Stimulated activated effector memory CD8-positive, alpha-beta T cell treated with anti-CD3 and anti-CD28 coated beads, Interleukin-12 subunit alpha, Interleukin-12 subunit beta, amount 100 ng/mL, for 72 hours (primary cell): Measurements from ENCODE around the gene DDO.
A peak's percentile ranks its signal among the peaks of the same experiment; 100 is the strongest.

Experiments
- ATAC-seq: fragments of 150-1000 bp; cut with Tn5 transposase; 2 replicates; pipeline ENCODE4 v1.10.0; 2021
- DNase-seq, 2 donors: peaks; one replicate each; pipeline ENCODE4 v3.0.0; 2021 to 2022; ENCODE audit warnings: low spot score in 2 of 2
- H3K27ac Mint-ChIP-seq: one replicate; pipeline ENCODE4 v1.8.0; 2022; ENCODE audit warnings: mild to moderate bottlenecking, mixed read lengths
- H3K36me3 Mint-ChIP-seq: one replicate; pipeline ENCODE4 v1.8.0; 2022; ENCODE audit warnings: mild to moderate bottlenecking, mixed read lengths
- H3K4me1 Mint-ChIP-seq: one replicate; pipeline ENCODE4 v1.8.0; 2022; ENCODE audit warnings: mixed read lengths
- H3K4me3 Mint-ChIP-seq: one replicate; pipeline ENCODE4 v1.8.0; 2022; ENCODE audit warnings: mild to moderate bottlenecking, mixed read lengths
- H3K9me3 Mint-ChIP-seq: one replicate; pipeline ENCODE4 v1.8.0; 2022; ENCODE audit warnings: mixed read lengths

Gene DDO

DNA sequence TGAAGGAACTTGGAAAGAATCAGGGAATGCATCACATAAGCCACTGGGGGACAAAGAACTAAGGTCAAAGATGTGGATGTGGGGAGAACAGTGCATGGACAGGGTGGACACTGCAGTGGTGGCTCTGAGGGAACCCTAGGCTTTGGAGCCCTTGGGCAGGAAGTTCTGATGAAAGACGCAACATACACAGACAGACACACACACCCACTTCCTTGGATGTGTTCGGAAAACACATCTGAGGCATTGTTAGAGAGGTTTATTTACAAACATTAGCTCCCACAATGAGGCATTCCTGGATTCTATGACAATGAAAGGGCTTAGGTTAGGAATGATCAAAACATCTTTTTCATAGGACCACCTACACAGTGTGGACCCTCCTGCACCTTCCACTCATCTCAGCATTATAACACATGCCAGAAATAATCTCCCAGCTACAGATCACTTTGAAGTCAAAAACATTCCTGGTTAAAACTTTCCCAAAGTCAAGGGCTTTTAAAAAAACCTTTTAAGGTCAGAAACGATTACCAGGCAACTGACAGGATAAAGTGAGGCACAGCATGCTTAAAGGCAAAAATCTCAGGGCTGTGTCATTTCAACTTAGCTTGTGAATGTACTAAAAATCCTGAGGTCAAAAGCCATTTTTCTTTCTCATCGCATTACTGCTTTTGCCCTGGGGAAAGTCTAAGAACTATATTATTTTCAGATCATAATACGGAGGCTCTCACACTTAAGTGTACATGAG is 50.8 kb downstream of the DDO start:
- no peak for ATAC-seq
- peaks cover 10% of the 10 kb centered on the region for H3K4me1 Mint-ChIP-seq
- no peak overlapping the region for H3K4me3 Mint-ChIP-seq
- DNase-seq: no peak
- no peaks in the 10 kb centered on the region for H3K9me3 Mint-ChIP-seq
- no peak overlapping the region for H3K27ac Mint-ChIP-seq
- no peaks in the 10 kb centered on the region for H3K36me3 Mint-ChIP-seq

DNA sequence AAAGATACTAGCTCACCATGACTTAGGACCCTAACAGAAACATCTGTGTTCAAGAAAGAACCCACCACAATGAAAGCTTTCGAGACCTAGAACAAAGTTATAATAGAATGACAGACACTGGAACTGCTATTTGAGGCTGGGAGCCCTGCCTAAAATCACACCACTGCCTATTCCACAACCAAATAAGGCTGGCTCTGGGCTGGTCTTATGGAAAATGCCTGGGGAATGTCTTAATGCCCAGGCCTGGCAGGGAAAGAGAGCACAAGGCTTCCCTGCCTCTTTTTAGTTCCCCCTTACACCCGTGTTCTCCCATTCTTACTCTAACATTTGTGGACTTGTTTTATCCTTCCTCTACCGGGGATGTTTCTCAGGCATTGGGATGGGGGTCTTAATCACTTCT is 51.6 kb downstream of the DDO start:
- DNase-seq: no peak
- Mint-ChIP-seq H3K36me3 (no peaks in the 10 kb centered on the region), H3K9me3 (no peaks in the 10 kb centered on the region), H3K4me1 (peaks cover 10% of the 10 kb centered on the region), H3K4me3 (no peak overlapping the region), H3K27ac (no peak overlapping the region)
- ATAC-seq: no peak

DNA sequence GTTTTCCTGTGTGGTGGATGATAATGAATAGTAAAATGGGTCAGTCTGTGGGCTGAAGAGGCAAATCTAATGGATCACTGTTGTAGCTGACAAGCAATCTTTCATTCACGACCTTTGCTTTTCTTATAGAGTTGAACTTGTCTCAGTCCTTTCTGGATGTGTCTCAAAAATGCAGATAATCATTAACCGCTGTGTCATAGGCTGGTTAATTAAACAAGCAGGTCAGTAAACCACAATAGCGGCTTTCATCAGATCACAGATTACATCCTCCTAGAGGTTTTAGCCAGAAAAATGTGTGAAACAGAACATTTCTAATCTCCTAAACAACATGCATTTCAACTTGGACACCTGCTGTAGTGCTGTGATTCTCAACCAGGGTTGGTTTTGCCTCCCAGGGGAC is 54.7 kb downstream of the DDO start:
- Mint-ChIP-seq H3K4me1 (peaks cover 14% of the 10 kb centered on the region), H3K4me3 (no peak overlapping the region)
- no peak for ATAC-seq

GRCh38 chr6:110359556-110359955 is 55.8 kb downstream of the DDO start:
- Mint-ChIP-seq H3K4me3 (no peak overlapping the region), H3K4me1 (peaks cover 14% of the 10 kb centered on the region), H3K27ac (no peak overlapping the region), H3K9me3 (no peaks in the 10 kb centered on the region), H3K36me3 (no peaks in the 10 kb centered on the region)
- ATAC-seq: no peak
- no peak for DNase-seq

More for the DNA sequence above, 54.7 kb downstream of the DDO start:
- DNase-seq: no peak
- H3K27ac Mint-ChIP-seq: no peak overlapping the region
- no peaks in the 10 kb centered on the region for H3K9me3 Mint-ChIP-seq
- no peaks in the 10 kb centered on the region for H3K36me3 Mint-ChIP-seq

GRCh38 chr6:110358553-110359160 is 56.7 kb downstream of the DDO start:
- H3K4me1 Mint-ChIP-seq: peaks cover 14% of the 10 kb centered on the region

GRCh38 chr6:110357664-110358552 is 57.5 kb downstream of the DDO start, which contains the start of gene METTL24:
METTL24 (minus strand) TSS chr6:110358349; CDS start chr6:110358272, 77 bp downstream.
- Mint-ChIP-seq H3K9me3 (no peaks in the 10 kb centered on the region), H3K4me1 (peaks cover 14% of the 10 kb centered on the region), H3K36me3 (no peaks in the 10 kb centered on the region), H3K4me3 (peak within 1 kb of the TSS; percentile 65), H3K27ac (no peak within 1 kb of the TSS)
- DNase-seq: no peak
- peak; percentile 51 for ATAC-seq

More at GRCh38 chr6:110358553-110359160, 56.7 kb downstream of the DDO start:
- Mint-ChIP-seq H3K4me3 (no peak overlapping the region), H3K9me3 (no peaks in the 10 kb centered on the region), H3K27ac (no peak overlapping the region), H3K36me3 (no peaks in the 10 kb centered on the region)
- DNase-seq (no peak), ATAC-seq (no peak)

DNA sequence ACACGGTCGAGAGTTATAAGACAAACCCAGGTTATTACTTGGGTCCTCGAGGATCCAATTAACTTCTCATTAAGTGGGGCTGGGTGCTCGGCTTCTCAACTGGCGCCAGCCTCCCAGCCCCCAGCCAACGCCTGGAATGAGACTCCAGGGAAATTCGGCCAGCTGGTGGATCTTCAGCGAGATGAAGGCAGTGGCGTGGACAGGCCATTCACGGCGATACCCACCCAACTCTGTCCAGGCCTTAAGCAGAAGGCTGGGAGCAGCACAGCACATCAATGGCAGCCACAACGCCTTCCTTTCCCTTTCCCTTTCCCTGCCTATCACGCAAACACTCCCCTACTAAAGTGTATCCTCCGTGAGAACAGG is 58.1 kb downstream of the DDO start:
- DNase-seq: no peak
- H3K27ac Mint-ChIP-seq: no peak overlapping the region

GRCh38 chr6:110356778-110357177 is 58.6 kb downstream of the DDO start:
- H3K4me3 Mint-ChIP-seq: peak overlapping the region; percentile 65
- no peaks in the 10 kb centered on the region for H3K36me3 Mint-ChIP-seq
- peaks cover 14% of the 10 kb centered on the region for H3K4me1 Mint-ChIP-seq
- H3K9me3 Mint-ChIP-seq: no peaks in the 10 kb centered on the region
- DNase-seq: no peak
- H3K27ac Mint-ChIP-seq: no peak overlapping the region
- ATAC-seq: no peak

More for the DNA sequence above, 58.1 kb downstream of the DDO start:
- ATAC-seq: peak; percentile 8
- Mint-ChIP-seq H3K4me3 (peak overlapping the region; percentile 65), H3K4me1 (peaks cover 14% of the 10 kb centered on the region), H3K36me3 (no peaks in the 10 kb centered on the region), H3K9me3 (no peaks in the 10 kb centered on the region)

DNA sequence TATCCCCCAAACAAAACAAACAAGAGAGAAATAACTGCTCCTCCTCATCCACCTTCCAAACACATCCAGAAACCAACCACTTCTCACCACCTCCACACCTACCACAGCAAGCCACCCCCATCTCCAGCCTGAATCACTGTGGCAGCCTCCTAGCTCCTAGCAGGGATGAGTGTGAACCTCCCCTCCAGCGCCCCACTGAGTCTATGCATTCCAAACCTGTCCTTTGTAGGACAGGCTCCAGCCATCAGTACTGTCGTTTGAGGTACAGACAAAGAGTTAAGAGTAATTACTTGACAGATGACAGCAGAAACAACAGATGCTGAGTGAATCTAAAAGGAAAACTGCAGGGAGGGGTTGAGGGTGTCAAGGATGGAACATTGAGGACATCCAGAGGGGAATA is 59.6 kb downstream of the DDO start:
- DNase-seq (no peak), ATAC-seq (no peak)
- no peak overlapping the region for H3K4me3 Mint-ChIP-seq
- H3K27ac Mint-ChIP-seq: no peak overlapping the region
- no peaks in the 10 kb centered on the region for H3K9me3 Mint-ChIP-seq
- H3K4me1 Mint-ChIP-seq: peaks cover 14% of the 10 kb centered on the region
- H3K36me3 Mint-ChIP-seq: no peaks in the 10 kb centered on the region

DNA sequence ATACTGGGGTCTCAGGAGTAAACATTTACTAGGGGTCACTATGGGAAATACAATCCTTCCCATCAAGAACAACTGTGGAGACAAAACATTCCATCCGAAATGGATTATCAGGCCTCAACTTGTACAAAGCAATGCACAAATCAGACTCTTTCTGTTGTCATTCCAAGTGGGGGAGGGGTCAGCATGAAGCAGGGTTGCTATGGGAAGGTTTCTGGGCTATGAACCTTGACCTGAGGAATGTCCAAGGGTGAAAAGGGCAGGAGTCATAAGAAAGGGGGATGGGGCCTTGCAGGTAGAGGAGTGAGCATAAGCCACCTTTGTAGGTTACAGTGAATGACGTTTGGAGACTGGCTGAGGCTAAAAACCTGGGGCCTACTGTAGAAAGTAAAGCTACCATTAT is 60.4 kb downstream of the DDO start:
- no peak overlapping the region for H3K4me3 Mint-ChIP-seq
- no peaks in the 10 kb centered on the region for H3K36me3 Mint-ChIP-seq
- H3K9me3 Mint-ChIP-seq: no peaks in the 10 kb centered on the region
- H3K27ac Mint-ChIP-seq: no peak overlapping the region
- DNase-seq (no peak), ATAC-seq (no peak)
- peaks cover 14% of the 10 kb centered on the region for H3K4me1 Mint-ChIP-seq

GRCh38 chr6:110354153-110354552 is 61.2 kb downstream of the DDO start:
- H3K4me1 Mint-ChIP-seq: peaks cover 14% of the 10 kb centered on the region
- no peaks in the 10 kb centered on the region for H3K9me3 Mint-ChIP-seq
- H3K36me3 Mint-ChIP-seq: no peaks in the 10 kb centered on the region
- ATAC-seq: no peak
- no peak for DNase-seq
- H3K4me3 Mint-ChIP-seq: no peak overlapping the region
- no peak overlapping the region for H3K27ac Mint-ChIP-seq

DNA sequence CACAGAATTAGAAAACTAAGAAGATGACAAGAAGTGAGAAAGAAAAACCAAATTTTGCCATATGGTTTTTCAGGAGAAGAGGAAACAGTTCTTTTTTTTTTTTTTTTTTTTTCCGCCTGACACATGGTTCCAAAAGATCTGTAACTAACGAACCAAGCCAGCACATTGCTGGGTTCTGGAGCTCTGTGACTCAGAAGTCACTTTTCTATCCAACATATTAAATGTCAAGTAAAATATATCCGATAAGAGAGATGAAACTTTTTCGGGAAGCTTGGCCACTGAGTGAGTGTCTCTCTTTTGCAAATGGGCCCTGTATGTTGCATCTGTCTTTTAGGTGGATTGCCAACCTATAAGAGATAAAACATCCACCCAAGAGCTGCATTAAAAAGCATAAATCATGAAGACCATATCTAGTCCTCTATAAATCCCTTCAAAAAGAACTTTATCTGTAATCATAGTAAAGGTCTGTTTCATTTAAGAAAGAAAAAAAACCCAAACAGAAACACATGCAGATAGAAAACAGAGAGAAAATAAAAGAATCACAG is 61.8 kb downstream of the DDO start:
- ATAC-seq (no peak), DNase-seq (no peak)
- H3K9me3 Mint-ChIP-seq: no peaks in the 10 kb centered on the region
- no peak overlapping the region for H3K4me3 Mint-ChIP-seq
- H3K27ac Mint-ChIP-seq: no peak overlapping the region
- peaks cover 14% of the 10 kb centered on the region for H3K4me1 Mint-ChIP-seq
- no peaks in the 10 kb centered on the region for H3K36me3 Mint-ChIP-seq

GRCh38 chr6:110352563-110353262 is 62.7 kb downstream of the DDO start:
- ATAC-seq (no peak), DNase-seq (no peak)
- Mint-ChIP-seq H3K9me3 (no peaks in the 10 kb centered on the region), H3K36me3 (no peaks in the 10 kb centered on the region), H3K4me3 (no peak overlapping the region), H3K4me1 (peaks cover 14% of the 10 kb centered on the region), H3K27ac (no peak overlapping the region)

- DNase-seq (no peak), ATAC-seq (no peak)
- Mint-ChIP-seq H3K27ac (no peak overlapping the region), H3K9me3 (no peaks in the 10 kb centered on the region), H3K4me3 (no peak overlapping the region), H3K36me3 (no peaks in the 10 kb centered on the region), H3K4me1 (peaks cover 6% of the 10 kb centered on the region)
Observed at GRCh38 chr6:110351986-110352385, 63.4 kb downstream of the DDO start.

GRCh38 chr6:110351546-110351945 is 63.8 kb downstream of the DDO start:
- H3K27ac Mint-ChIP-seq: no peak overlapping the region
- H3K36me3 Mint-ChIP-seq: no peaks in the 10 kb centered on the region
- peaks cover 2% of the 10 kb centered on the region for H3K4me1 Mint-ChIP-seq
- ATAC-seq (no peak), DNase-seq (no peak)
- H3K4me3 Mint-ChIP-seq: no peak overlapping the region
- no peaks in the 10 kb centered on the region for H3K9me3 Mint-ChIP-seq
